IMR-90 (cell line): Measurements from ENCODE around the gene SV2C. TPM values are rescaled to one million over a fixed set of nuclear protein-coding genes. Genes with fewer than 3 reads are reported as not detected.

ENCODE experiments used
- ATAC-seq: fragments of 200-7000 bp; cut with Tn5 transposase; 2 replicates; pipeline ENCODE4 v1.9.1; 2020; ENCODE audit warnings: low read depth, mild to moderate bottlenecking, moderate library complexity
- BruUV-seq: library from RNA; stranded (reverse); fragments of 400-500 nt; replicated peaks from 2 replicates; lab custom pipeline; 2021; lab: Mats Ljungman, UMichigan
- CTCF ChIA-PET: fragments of 300-600 bp; formaldehyde crosslinking; extraction: SDS; loops from one replicate; lab custom pipeline; 2021; ENCODE audit warnings: antibody characterized with exemption; lab: Yijun Ruan, JAX
- POLR2A ChIA-PET: fragments of 300-600 bp; sonication (Branson Sonifier 250); formaldehyde crosslinking; loops from one replicate; lab custom pipeline; 2022; ENCODE audit warnings: antibody characterized with exemption; ENCODE audit not compliant: unreplicated experiment; lab: Charles Lee
- DNase-seq: peaks from one replicate; pipeline ENCODE4 v3.0.0; 2013
- H2AFZ ChIP-seq: replicated peaks from 2 replicates; pipeline ENCODE3; 2013; ENCODE audit warnings: low read length, mild to moderate bottlenecking; ENCODE audit not compliant: poor library complexity
- H2AK5ac ChIP-seq: 2 replicates; pipeline ENCODE4 v1.6.1; 2013; ENCODE audit warnings: low read depth, low read length, inconsistent platforms
- H2AK9ac ChIP-seq: replicated peaks from 2 replicates; pipeline ENCODE3; 2013; ENCODE audit warnings: mild to moderate bottlenecking, low read depth, low read length, moderate library complexity; ENCODE audit not compliant: poor library complexity
- H2BK120ac ChIP-seq: 2 replicates; pipeline ENCODE4 v1.6.1; 2013; ENCODE audit warnings: low read depth, low read length, inconsistent platforms
- H2BK15ac ChIP-seq: 3 replicates; pipeline ENCODE4 v1.6.1; 2013; ENCODE audit warnings: low read depth, low read length, inconsistent platforms
- H2BK20ac ChIP-seq: 2 replicates; pipeline ENCODE4 v1.6.1; 2013; ENCODE audit warnings: low read depth, mild to moderate bottlenecking, inconsistent platforms, low read length, moderate library complexity
- H2BK5ac ChIP-seq: 2 replicates; pipeline ENCODE4 v1.6.1; 2013; ENCODE audit warnings: mild to moderate bottlenecking, low read depth, low read length, inconsistent platforms; ENCODE audit not compliant: poor library complexity, severe bottlenecking
- H3K14ac ChIP-seq: replicated peaks from 2 replicates; pipeline ENCODE4 v1.6.1; 2013; ENCODE audit warnings: low read depth, low read length, inconsistent platforms
- H3K18ac ChIP-seq: 2 replicates; pipeline ENCODE4 v1.6.1; 2013; ENCODE audit warnings: low read depth, low read length, control low read depth
- H3K23ac ChIP-seq: 2 replicates; pipeline ENCODE4 v1.6.1; 2013; ENCODE audit warnings: low read depth, low read length, inconsistent platforms
- H3K27ac ChIP-seq: 2 replicates; pipeline ENCODE4 v1.5.1; 2013; ENCODE audit warnings: mild to moderate bottlenecking, control low read depth, low read length; ENCODE audit not compliant: insufficient read depth
- H3K27me3 ChIP-seq: 2 replicates; pipeline ENCODE4 v1.6.1; 2013; ENCODE audit warnings: low read length; ENCODE audit not compliant: control insufficient read depth, insufficient read depth
- H3K36me3 ChIP-seq: 2 replicates; pipeline ENCODE4 v1.6.1; 2013; ENCODE audit warnings: low read length, mixed read lengths; ENCODE audit not compliant: control insufficient read depth, insufficient read depth
- H3K4ac ChIP-seq: 2 replicates; pipeline ENCODE4 v1.6.1; 2013; ENCODE audit warnings: low read depth, low read length, inconsistent platforms
- H3K4me1 ChIP-seq: 2 replicates; pipeline ENCODE4 v1.6.1; 2013; ENCODE audit warnings: low read length, mixed read lengths; ENCODE audit not compliant: control insufficient read depth, insufficient read depth
- H3K4me2 ChIP-seq: 2 replicates; pipeline ENCODE4 v1.6.1; 2013; ENCODE audit warnings: low read depth, mild to moderate bottlenecking, control low read depth, low read length, moderate library complexity
- H3K4me3 ChIP-seq: 2 replicates; pipeline ENCODE4 v1.5.1; 2013; ENCODE audit warnings: low read depth, mild to moderate bottlenecking, control low read depth, low read length, moderate library complexity; ENCODE audit not compliant: insufficient read depth
- H3K56ac ChIP-seq: 2 replicates; pipeline ENCODE4 v1.6.1; 2013; ENCODE audit warnings: low read length, inconsistent platforms; ENCODE audit not compliant: insufficient read depth; ENCODE audit errors: extremely low read depth
- H3K79me1 ChIP-seq, 2 experiments: 2 replicates each; pipeline ENCODE4 v1.6.1; 2013; ENCODE audit warnings: low read length in 2 of 2, inconsistent platforms in 1 of 2, low read depth in 1 of 2
- H3K9ac ChIP-seq: 2 replicates; pipeline ENCODE4 v1.6.1; 2013; ENCODE audit warnings: low read depth, low read length, control low read depth
- H3K9me1 ChIP-seq: 2 replicates; pipeline ENCODE4 v1.6.1; 2013; ENCODE audit warnings: low read length, inconsistent platforms; ENCODE audit not compliant: insufficient read depth
- H3K9me3 ChIP-seq: 2 replicates; pipeline ENCODE4 v1.6.1; 2013; ENCODE audit warnings: low read length; ENCODE audit not compliant: control insufficient read depth, insufficient read depth
- H4K20me1 ChIP-seq: 2 replicates; pipeline ENCODE4 v1.6.1; 2013; ENCODE audit warnings: low read length, inconsistent platforms; ENCODE audit not compliant: insufficient read depth
- H4K5ac ChIP-seq: 2 replicates; pipeline ENCODE4 v1.6.1; 2013; ENCODE audit warnings: mild to moderate bottlenecking, low read depth, low read length, control low read depth
- H4K8ac ChIP-seq, 2 experiments: 2 replicates each; pipeline ENCODE4 v1.6.1; 2013; ENCODE audit warnings: low read depth in 2 of 2, low read length in 2 of 2, control low read depth in 1 of 2, inconsistent platforms in 1 of 2
- H4K91ac ChIP-seq: 2 replicates; pipeline ENCODE4 v1.6.1; 2013; ENCODE audit warnings: low read depth, low read length, inconsistent platforms; ENCODE audit not compliant: insufficient read depth
- CEBPB ChIP-seq: IDR thresholded peaks from 2 replicates; pipeline ENCODE4 v1.6.1; 2012; ENCODE audit warnings: low read depth, low read length, improper control_type of control experiment
- CHD1 ChIP-seq: IDR thresholded peaks from 2 replicates; pipeline ENCODE4 v1.6.1; 2012; ENCODE audit warnings: low read depth, low read length, improper control_type of control experiment
- FOS ChIP-seq: fragments of 150-350 bp; IDR thresholded peaks from 2 replicates; pipeline ENCODE4 v1.6.1; 2016; ENCODE audit warnings: low read depth, low read length
- MAZ ChIP-seq: IDR thresholded peaks from 2 replicates; pipeline ENCODE4 v1.6.1; 2012; ENCODE audit warnings: low read depth, mild to moderate bottlenecking, low read length, improper control_type of control experiment, moderate library complexity, borderline replicate concordance
- MXI1 ChIP-seq: IDR thresholded peaks from 2 replicates; pipeline ENCODE4 v1.6.1; 2012; ENCODE audit warnings: low read depth, mild to moderate bottlenecking, low read length, moderate library complexity, borderline replicate concordance
- RCOR1 ChIP-seq: IDR thresholded peaks from 2 replicates; pipeline ENCODE4 v1.6.1; 2012; ENCODE audit warnings: mild to moderate bottlenecking, low read length, improper control_type of control experiment; ENCODE audit not compliant: insufficient replicate concordance
- RFX5 ChIP-seq: IDR thresholded peaks from 2 replicates; pipeline ENCODE4 v1.8.0; 2012; ENCODE audit warnings: low read depth, mild to moderate bottlenecking, low read length, moderate library complexity
- SMC3 ChIP-seq: fragments of 150-350 bp; IDR thresholded peaks from 2 replicates; pipeline ENCODE4 v1.6.1; 2016; ENCODE audit warnings: low read depth, mild to moderate bottlenecking, antibody characterized with exemption, low read length, moderate library complexity
- WGBS, 2 experiments: methylation state at CpG; one replicate each; pipeline versions ENCODE4 v1.1.5 to v1.1.7; 2013; ENCODE audit warnings: missing lambda C conversion rate in 2 of 2; ENCODE audit not compliant: insufficient read length in 1 of 2; ENCODE audit errors: extremely low coverage in 2 of 2; 5-methylcytosine and 5-hydroxymethylcytosine counted together
- dilution Hi-C: fragments of 300-500 bp; cut with HindIII; formaldehyde crosslinking; loops from one replicate; pipeline ENCODE4 v1.14.3; 2018; ENCODE audit warnings: low sequenced_read_pairs; ENCODE audit not compliant: unreplicated experiment
- in situ Hi-C: fragments of 300-500 bp; cut with MboI; formaldehyde crosslinking; loops from 3 replicates; pipeline ENCODE4 v1.14.3; 2019; ENCODE audit warnings: low sequenced_read_pairs, inconsistent platforms, mixed read lengths
- intact Hi-C: fragments of 100-400 bp; cut with micrococcal nuclease; formaldehyde crosslinking; loops from 2 replicates; pipeline ENCODE4 v1.10.0; 2022
- polyA plus RNA-seq, 3 experiments: library from polyadenylated mRNA; depleted of rRNA; stranded (reverse); fragments of >200 nt; gene quantifications; 2 replicates each; pipeline ENCODE4 v1.2.3, GENCODE V29; 2012; ENCODE audit warnings: low replicate concordance in 1 of 3
- total RNA-seq: library from RNA; depleted of rRNA; stranded (reverse); fragments of >200 nt; gene quantifications from 2 replicates; pipeline ENCODE4 v1.2.3, GENCODE V29; 2012
- TF ChIP-seq, protein P1 (sequence below): fragments of 150-350 bp; IDR thresholded peaks from 2 replicates; pipeline ENCODE4 v1.6.1; 2017; ENCODE audit warnings: mild to moderate bottlenecking, antibody characterized with exemption, low read length, low read depth

Gene SV2C
- total and polyA plus RNA-seq, 2 of the 4 experiments (the other 2 are of a cell fraction): not detected

DNA sequence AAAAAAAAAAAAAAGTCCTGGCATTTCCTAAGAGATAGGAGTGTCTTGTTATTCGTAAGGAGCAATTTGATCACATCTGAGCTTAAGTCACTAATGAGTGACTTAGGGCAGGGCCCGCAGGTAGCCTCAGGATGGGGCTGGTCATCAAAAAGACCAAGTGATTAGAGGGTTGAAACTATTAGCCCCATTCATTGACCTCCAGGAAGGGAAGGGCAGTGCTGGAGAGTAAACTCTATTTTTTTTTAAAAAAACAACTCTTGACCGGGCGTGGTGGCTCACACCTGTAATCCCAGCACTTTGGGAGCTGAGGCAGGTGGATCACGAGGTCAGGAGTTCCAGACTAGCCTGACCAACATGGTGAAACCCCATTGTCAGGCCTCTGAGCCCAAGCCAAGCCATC lies 273.7 kb downstream of the SV2C start:
- H3K79me1 ChIP-seq: no peaks in the 10 kb centered on the region
- H2BK15ac ChIP-seq: no peak overlapping the region
- H3K4me1 ChIP-seq: no peaks in the 10 kb centered on the region
- no peak overlapping the region for H3K56ac ChIP-seq
- WGBS, 2 experiments: 67% methylated on average over 3 of the region's 5 CpGs; no CpG with 5 or more reads in 1 of the 2 experiments
- no peak overlapping the region for H3K27ac ChIP-seq
- no TSS peak for BruUV-seq
- no peaks in the 10 kb centered on the region for H3K9me3 ChIP-seq
- no peak overlapping the region for H3K23ac ChIP-seq
- no peak for TF ChIP-seq RFX5
- no peak for TF ChIP-seq CHD1
- no peak for TF ChIP-seq CEBPB
- no peak for TF ChIP-seq MAZ
- TF ChIP-seq SMC3: no peak
- TF ChIP-seq RCOR1: no peak
- no peak for TF ChIP-seq MXI1
- TF ChIP-seq, protein P1, sequence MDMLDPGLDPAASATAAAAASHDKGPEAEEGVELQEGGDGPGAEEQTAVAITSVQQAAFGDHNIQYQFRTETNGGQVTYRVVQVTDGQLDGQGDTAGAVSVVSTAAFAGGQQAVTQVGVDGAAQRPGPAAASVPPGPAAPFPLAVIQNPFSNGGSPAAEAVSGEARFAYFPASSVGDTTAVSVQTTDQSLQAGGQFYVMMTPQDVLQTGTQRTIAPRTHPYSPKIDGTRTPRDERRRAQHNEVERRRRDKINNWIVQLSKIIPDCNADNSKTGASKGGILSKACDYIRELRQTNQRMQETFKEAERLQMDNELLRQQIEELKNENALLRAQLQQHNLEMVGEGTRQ: no peak
- no peak for TF ChIP-seq FOS
- ATAC-seq (no peak), DNase-seq (no peak)
- H3K14ac ChIP-seq: no peak overlapping the region
- no peaks in the 10 kb centered on the region for H3K9me1 ChIP-seq
- H3K4ac ChIP-seq: no peak overlapping the region
- no peak overlapping the region for H3K4me3 ChIP-seq
- POLR2A ChIA-PET: no interaction called here
- H3K18ac ChIP-seq: no peak overlapping the region
- no peak overlapping the region for H4K91ac ChIP-seq
- in situ Hi-C loops (no loop called here), dilution Hi-C loops (no loop called here), intact Hi-C loops (no loop called here)
- no peak overlapping the region for H3K4me2 ChIP-seq
- H2BK20ac ChIP-seq: no peak overlapping the region
- CTCF ChIA-PET: interaction anchor here (0.6 kb wide), 2 partner anchors 469 to 1473 kb away, joined by 3 to 4 read pairs; no protein-coding TSS in a partner anchor
- no peak overlapping the region for H2AFZ ChIP-seq
- no peak overlapping the region for H2BK120ac ChIP-seq
- H2AK9ac ChIP-seq: no peak overlapping the region
- H3K36me3 ChIP-seq: no peaks in the 10 kb centered on the region
- no peak overlapping the region for H2BK5ac ChIP-seq
- H3K9ac ChIP-seq: no peak overlapping the region
- H4K20me1 ChIP-seq: no peaks in the 10 kb centered on the region
- H3K27me3 ChIP-seq: no peaks in the 10 kb centered on the region
- no peak overlapping the region for H4K5ac ChIP-seq
- no peak overlapping the region for H2AK5ac ChIP-seq
- no peak overlapping the region for H4K8ac ChIP-seq
